ENCODE results near the gene KIF26B.

The KIF26B gene

DNA sequence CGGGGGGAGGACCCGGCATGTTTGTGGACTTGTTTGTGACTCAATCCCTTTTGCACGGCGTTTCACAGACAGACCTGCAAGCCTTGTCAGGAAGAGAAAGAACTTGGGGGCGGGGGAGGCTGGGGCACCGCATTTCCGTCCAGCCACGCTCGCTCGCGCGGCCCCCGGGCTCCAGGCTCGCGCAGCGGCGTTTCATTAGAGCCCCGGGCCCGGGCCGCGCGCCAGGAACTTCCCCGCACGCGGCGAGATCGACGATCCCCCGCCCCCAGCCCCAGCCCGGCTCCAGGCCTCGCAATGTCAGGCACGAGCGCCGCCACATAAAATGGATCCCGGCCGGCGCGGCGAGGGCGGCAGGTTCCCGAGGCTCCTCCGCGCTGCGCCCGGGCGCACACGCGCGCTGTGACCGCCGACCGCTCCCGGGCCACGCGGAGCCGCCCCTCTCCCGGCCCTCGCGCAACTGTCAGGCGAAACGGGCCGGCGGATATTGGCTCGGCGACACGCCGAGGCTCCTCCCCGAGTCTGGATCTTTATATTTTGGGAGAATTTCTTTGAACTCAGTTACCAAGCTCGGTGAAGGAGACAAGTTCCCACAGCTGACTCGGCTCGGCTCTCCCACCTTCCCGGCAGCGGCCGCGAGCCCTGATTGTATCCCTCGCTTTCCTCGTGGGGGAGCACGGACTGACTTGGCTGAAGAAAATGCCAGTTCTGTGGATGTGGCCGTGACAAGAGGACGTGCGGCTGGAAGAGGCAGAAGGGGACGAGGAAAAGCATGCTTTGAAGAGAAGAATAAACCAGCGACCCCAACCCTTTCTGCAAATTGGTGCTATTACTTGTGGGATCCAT lies at the start of gene KIF26B:
Gene KIF26B, plus strand, starts transcription at position 557 of the 843 bp plus-strand sequence. CDS start 440 bp downstream, outside the sequence.
- in situ Hi-C loops (cut with MboI; ENCODE audit: low sequenced_read_pairs, unreplicated experiment): loop anchor here (10.0 kb wide), 1 partner anchor 850 kb away; no protein-coding TSS in a partner anchor
- TF ChIP-seq, protein P1, sequence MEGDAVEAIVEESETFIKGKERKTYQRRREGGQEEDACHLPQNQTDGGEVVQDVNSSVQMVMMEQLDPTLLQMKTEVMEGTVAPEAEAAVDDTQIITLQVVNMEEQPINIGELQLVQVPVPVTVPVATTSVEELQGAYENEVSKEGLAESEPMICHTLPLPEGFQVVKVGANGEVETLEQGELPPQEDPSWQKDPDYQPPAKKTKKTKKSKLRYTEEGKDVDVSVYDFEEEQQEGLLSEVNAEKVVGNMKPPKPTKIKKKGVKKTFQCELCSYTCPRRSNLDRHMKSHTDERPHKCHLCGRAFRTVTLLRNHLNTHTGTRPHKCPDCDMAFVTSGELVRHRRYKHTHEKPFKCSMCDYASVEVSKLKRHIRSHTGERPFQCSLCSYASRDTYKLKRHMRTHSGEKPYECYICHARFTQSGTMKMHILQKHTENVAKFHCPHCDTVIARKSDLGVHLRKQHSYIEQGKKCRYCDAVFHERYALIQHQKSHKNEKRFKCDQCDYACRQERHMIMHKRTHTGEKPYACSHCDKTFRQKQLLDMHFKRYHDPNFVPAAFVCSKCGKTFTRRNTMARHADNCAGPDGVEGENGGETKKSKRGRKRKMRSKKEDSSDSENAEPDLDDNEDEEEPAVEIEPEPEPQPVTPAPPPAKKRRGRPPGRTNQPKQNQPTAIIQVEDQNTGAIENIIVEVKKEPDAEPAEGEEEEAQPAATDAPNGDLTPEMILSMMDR (IDR thresholded peaks at IDR 0.05; ENCODE audit: borderline replicate concordance, control extremely low read depth, extremely low read depth, insufficient read depth, missing control alignments): no peak
- DNase-seq (ENCODE audit: low spot score): peak; percentile 64

DNA sequence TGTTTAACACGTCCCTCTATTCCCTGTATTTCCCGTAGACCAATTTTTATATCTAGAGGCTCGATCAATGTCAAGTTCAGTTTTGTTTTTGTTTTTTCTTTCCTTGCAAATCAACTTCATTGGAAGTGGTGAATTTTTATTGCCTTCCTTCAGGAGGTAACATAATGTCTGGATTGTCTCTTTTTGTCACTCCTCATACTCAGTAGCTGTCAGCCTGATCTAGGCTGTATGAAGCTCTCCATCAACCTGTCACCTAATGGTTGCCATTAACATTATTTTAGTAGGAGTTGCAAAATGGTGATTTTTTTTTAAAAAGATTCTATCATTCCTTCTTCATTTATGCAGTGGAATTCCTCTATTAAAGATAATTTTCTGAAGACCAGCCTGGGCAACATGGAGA lies 49.7 kb upstream of the KIF26B start:
- no peak for DNase-seq (ENCODE audit: low spot score)
- TF ChIP-seq, protein P1 (IDR thresholded peaks at IDR 0.05; ENCODE audit: borderline replicate concordance, control extremely low read depth, extremely low read depth, insufficient read depth, missing control alignments): no peak
- in situ Hi-C loops (cut with MboI; ENCODE audit: low sequenced_read_pairs, unreplicated experiment): no loop called here

DNA sequence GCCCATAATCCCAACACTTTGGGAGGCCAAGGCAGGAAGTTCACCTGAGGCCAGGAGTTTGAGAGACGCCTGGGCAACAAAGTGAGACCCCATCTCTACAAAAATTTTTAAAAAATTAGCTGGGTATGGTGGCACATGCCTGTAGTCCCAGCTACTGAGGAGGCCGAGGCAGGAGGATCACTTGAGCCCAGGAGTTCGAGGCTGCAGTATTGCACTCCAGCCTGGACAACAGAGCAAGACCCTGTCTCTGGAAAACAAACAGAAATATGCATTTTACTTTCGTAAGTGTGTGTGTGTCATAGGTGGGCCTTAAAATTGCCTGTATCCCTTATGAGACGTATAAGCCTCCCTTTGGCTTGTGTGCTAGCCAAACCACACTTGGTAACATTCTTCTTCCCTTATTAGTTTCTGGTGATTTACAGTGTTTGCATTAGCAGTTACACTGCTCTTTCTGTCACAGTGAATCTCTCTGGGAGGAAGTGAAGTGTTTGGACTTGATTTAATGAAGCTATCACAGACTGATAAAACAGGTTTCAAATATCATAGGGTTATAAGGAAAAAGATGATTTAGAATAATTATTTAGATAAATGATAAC lies 48.9 kb upstream of the KIF26B start:
- TF ChIP-seq, protein P1 (IDR thresholded peaks at IDR 0.05; ENCODE audit: borderline replicate concordance, control extremely low read depth, extremely low read depth, insufficient read depth, missing control alignments): no peak
- no peak for DNase-seq (ENCODE audit: low spot score)
- in situ Hi-C loops (cut with MboI; ENCODE audit: low sequenced_read_pairs, unreplicated experiment): no loop called here

DNA sequence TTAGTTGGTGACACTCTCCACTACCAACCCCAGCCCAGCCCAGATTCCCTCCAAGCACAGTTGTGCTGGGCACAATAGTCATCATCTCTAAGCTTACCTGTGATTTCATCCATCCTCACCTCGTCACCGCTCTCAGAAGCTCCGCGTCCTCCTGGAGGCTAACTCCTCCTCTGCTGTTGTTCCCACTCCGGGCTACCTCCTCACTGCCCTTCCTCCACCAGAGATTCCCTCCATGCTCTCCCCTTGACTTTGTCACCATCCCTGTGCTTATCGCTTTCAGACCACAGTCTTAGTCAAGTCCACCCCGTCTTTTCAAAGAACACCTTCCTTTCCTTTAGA lies 47.0 kb upstream of the KIF26B start:
- in situ Hi-C loops (cut with MboI; ENCODE audit: low sequenced_read_pairs, unreplicated experiment): no loop called here
- no peak for DNase-seq (ENCODE audit: low spot score)
- TF ChIP-seq, protein P1 (IDR thresholded peaks at IDR 0.05; ENCODE audit: borderline replicate concordance, control extremely low read depth, extremely low read depth, insufficient read depth, missing control alignments): no peak

DNA sequence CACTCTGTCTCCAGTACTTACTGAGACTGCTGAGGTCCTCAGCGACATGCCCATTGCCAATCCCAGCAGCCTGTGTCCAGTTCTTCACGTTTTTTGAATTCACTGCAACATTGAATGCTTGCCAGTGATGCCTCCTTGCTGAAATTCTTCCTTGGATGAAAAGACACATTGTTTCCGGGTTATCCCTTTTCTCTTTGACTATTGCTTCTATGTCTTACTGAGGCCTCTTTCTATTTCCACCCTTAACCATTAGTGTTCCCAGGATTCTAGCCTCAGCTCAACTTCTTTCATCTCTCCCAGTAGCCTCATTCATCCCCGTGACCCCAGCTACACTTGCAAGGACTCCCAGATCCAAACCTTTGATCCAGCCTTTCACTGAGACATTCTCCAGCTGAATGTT lies 46.5 kb upstream of the KIF26B start:
- DNase-seq (ENCODE audit: low spot score): no peak
- in situ Hi-C loops (cut with MboI; ENCODE audit: low sequenced_read_pairs, unreplicated experiment): no loop called here
- TF ChIP-seq, protein P1 (IDR thresholded peaks at IDR 0.05; ENCODE audit: borderline replicate concordance, control extremely low read depth, extremely low read depth, insufficient read depth, missing control alignments): no peak

DNA sequence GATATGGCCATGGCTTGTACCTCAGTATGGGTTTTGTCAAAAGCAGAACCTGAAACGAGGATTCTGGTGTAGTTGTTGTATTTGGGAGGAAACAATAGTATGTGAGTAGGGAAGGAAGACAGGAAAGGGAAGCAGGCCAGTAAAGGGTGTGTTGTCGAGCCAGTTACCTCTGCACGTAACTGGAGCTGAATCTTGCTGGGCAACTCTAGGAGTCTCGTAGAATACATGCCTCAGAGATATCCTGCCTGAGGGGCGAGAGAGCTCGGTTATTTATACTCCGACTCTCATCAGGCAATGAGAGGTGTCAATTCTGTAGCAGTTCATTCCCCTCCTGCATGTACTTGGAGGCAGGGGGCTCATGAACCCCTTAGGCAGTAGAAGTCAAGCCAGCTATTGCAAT lies 45.9 kb upstream of the KIF26B start:
- in situ Hi-C loops (cut with MboI; ENCODE audit: low sequenced_read_pairs, unreplicated experiment): no loop called here
- no peak for DNase-seq (ENCODE audit: low spot score)

More for the DNA sequence above, 45.9 kb upstream of the KIF26B start:
- TF ChIP-seq, protein P1 (IDR thresholded peaks at IDR 0.05; ENCODE audit: borderline replicate concordance, control extremely low read depth, extremely low read depth, insufficient read depth, missing control alignments): no peak

Data from GM13976 (cell line).